ENCODE measurements around the gene OGA. TPM values are rescaled to one million over a fixed set of nuclear protein-coding genes. Genes with fewer than 3 reads are reported as not detected.

Gene OGA
- total and polyA plus RNA-seq, 9 of the 15 experiments (the other 6 are each of a cell fraction or from before 2014, with no cell fraction given), result 13.5 to 73.5 (median 59.5) TPM

DNA sequence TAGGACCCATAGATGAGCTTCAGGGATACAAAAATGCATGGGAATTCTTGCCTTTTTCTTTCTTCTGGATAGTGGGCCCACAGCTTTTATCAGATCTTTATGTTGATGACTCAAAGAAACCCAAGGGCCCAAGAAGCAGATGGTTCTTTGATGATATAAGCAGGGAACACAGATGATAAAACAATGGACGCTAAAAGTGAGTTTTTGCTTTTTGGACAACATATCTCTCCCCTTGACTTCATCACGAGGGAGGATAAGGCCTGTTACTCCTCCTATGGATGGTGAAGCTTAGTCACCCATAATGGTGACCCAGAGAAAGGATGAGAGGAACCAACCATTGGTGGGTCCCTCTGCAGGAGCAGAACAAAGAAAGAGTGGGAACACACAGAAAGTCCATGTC, 6.5 kb upstream of the OGA start (continued):
- TF ChIP-seq REST (IDR thresholded peaks at IDR 0.05; ENCODE audit: borderline replicate concordance) (no peak), REST (CRISPR knock-in tag; IDR thresholded peaks at IDR 0.05; ENCODE audit: low read depth) (no peak), MAFF (IDR thresholded peaks at IDR 0.05; ENCODE audit: low read length) (no peak), SIN3B (IDR thresholded peaks at IDR 0.05; ENCODE audit: low read depth) (no peak), CREB3L1 (IDR thresholded peaks at IDR 0.05; ENCODE audit: borderline replicate concordance, low read depth) (no peak), FOXA1 (IDR thresholded peaks at IDR 0.05; ENCODE audit: borderline replicate concordance) (no peak), CBX2 (IDR thresholded peaks at IDR 0.05; ENCODE audit: insufficient read depth, low read length, poor library complexity, severe bottlenecking) (no peak), ILF3 (IDR thresholded peaks at IDR 0.05; ENCODE audit: borderline replicate concordance) (no peak), ZNF318 (IDR thresholded peaks at IDR 0.05; ENCODE audit: borderline replicate concordance in 1 of 2, low read depth in 1 of 2) (no peak), DMBX1 (CRISPR knock-in tag; IDR thresholded peaks at IDR 0.05; ENCODE audit: borderline replicate concordance) (no peak)

Measured in K562 (cell line).